ENCODE measurements around the gene SNRNP27.

The SNRNP27 gene

GRCh38 chr2:69917852-69918251 is 24.1 kb downstream of the SNRNP27 start:
- no peak for DNase-seq

DNA sequence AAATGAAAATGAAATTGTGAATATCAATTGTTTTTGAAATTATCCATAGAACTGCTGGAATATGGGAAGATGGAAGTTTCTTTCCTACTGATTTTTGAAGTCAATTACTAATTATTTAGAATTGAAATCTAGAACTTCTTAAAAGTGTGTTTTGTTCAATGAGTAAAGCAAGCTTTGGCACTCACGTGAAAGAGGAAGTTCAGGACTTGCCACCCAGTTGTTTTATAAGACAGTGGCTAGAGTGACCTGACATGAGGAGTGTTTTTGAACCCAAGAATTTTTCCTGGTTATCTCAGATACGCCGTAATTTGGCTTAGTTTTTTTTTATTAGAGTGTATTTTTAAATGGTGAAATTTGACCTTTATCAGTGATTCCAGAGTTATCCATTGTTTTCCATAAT is 24.6 kb downstream of the SNRNP27 start:
- DNase-seq, result no peak

DNA sequence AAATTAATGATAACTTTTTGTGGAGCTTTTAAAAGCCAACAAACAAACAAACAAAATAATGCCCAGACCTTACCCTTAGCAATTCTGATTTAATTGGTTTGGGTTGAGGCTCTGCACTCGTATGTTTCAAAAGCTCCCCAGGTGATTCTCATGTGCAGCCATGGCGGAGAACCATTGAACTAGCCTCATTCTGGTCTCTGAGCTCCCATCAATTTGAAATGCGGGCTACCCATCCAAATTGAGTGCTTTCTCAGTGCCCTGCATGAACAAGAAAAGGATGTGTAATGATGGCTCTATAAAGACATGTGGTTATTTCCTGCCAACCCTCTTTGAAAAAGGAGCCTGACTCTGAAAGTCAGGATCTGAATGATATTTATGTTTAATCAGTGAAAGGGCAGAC is 29.4 kb downstream of the SNRNP27 start:
- DNase-seq, result no peak

DNA sequence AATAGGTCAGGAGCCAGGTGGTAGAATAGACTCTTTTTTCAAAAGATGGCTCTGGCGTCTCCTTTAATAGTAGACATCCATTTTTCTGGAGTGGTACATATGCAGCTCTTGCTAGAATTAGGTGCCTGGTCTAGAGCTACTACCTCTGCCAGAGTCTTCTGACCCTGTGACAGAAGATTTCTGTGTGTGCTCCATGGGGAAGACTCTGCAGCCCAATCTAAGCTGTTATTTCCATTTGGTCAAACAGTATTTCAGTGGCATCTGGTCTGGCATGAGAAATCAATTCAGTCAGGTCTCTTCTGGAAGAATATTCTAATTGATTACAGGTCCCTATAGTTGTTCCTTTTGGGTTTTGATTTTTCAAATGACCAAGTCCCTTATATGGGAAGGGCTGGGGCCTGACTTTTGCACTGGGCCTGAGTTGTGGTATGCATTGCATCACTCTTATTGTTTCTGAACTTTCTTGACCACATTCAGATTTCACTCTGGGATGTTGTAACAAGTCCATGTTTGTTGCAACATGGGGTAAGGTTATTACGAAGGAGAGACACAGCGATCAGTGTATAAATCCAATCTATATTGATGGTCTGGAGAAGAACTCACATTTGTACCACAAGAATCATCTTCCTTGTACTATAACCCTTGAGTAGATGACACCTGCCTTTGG is 33.2 kb downstream of the SNRNP27 start:
- no peak for DNase-seq

DNA sequence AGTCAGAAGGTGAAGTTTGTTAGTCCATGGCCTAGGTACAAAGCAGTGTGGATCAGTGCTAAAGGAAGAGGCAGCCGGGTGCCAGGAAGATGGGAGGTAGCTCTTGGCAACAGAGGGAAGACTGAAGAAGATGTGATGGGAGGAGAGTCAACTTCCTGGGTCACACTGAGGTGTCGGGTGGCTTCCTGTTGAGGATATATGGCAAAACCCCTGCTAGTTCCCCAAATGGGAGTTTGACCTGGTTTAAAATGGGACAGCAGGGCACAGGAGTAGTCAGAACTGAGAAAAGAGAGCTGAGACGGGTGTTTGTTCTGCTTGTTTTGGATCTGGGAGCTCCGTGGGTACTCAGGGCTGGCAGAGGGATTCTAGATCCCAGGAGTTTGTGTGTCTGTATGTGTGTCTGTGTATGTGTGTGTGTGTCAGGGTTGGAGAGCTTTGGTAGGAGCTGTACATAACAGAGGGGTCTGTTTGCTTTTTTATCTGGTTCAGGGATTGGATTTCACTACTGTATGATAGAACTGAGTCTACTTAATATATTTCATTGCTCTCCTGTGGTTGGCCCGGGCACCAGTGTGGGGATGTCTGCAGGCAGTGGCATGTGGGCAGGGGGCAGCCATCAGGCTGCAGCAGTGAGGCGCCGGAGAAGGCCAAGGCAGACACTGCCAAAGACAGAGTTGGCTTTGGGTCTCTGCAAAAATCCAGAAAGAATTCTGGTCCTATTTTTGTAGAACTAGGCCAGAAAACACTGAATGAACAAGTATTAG is 38.3 kb downstream of the SNRNP27 start:
- no peak for DNase-seq

DNA sequence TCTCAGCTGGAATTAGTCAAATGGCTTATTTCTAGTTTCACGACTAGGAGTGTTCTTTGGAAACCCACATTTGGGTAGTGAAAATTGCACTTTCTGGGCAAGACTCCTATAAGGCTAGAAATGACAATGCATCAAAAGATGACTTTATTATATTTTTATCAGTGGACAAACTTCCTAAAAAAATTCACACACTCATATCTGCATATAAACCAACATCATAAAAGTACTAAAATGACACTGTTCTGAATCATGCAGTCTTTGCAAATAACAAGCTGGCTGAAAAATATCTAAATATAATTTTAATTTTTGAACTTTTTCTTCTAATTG is 38.8 kb downstream of the SNRNP27 start:
- no peak for DNase-seq

DNA sequence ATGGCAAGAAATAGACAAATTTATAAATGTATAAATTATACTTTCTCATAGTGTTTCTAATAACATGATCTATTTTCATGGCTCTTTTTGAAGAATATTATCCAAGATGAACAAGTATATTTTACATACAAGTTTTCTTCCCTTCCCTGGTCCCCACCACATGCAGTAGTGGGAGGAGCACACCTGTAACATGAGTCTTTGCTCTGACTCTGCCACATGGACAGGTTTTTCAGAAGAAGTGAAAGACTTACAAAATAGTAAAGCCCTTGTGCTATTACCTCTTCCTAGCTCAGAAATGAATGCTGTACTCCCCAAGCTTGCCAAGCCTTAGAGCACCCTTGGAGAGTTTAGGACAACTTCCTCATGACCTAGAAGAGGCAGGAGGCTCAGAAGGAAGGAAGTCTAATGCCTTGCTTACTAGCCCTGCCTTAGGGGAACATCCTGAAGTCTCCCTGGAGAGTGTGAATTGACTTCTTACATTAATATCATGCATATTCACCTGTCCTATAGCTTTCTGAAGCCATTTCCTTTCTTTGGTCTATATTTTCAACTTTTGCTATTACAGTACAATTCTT is 39.6 kb downstream of the SNRNP27 start:
- DNase-seq, result no peak

- DNase-seq, result no peak
These were observed 40.3 kb downstream of the SNRNP27 start for GRCh38 chr2:69933839-69934613.

GRCh38 chr2:69934614-69934908 is 40.8 kb downstream of the SNRNP27 start:
- DNase-seq, result no peak

GRCh38 chr2:69935011-69935410 is 41.3 kb downstream of the SNRNP27 start:
- DNase-seq, result no peak

DNA sequence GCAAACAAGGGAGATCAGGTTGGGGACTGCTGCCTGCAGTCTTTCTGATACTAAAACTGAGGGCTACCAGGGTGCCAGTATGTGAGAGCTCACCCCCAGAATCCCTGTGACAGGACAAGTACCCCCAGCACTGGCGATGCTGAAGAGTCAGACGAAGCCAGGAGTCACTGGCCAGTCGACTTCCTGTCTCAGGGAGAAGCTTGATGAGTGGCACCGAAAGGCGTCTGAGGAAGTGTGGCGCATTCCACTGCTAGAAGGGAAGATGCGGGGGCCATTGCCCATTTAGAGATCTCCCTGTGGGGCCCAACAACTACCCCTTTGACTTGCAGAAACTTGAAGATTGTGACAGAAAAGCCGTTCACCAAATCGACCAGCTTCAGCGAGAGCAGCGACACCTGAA is 43.1 kb downstream of the SNRNP27 start:
- DNase-seq, result no peak

DNA sequence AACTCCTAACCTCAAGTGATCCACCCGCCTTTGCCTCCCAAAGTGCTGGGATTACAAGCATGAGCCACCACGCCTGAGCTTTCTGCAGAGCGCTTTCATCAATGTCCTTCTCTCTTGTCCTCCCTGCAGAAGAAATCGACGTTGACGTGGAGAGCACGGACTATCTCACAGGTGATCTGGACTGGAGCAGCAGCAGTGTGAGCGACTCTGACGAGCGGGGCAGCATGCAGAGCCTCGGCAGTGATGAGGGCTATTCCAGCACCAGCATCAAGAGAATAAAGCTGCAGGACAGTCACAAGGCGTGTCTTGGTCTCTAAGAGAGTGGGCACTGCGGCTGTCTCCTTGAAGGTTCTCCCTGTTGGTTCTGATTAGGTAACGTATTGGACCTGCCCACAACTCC is 44.2 kb downstream of the SNRNP27 start:
- no peak for DNase-seq

GRCh38 chr2:69939722-69940121 is 46.0 kb downstream of the SNRNP27 start:
- DNase-seq, result no peak

DNA sequence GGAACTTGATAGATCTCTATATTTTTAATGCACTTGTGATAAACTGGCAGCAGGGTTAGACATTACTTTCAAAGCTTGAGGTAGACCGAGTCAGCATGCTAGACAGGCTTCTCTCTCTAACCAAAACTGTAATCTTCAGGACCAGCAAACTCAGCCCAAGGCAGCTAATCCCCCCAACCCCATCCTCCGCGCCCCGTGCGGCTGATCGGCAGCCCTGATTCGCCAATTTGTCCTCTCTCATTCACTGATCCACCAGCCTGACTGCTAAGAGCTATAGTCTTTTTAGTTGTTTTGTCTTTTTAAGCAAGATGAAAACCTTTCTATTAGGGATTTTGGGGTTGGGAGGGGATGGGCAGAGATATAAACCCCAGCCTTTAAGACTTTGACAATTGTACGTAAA is 46.9 kb downstream of the SNRNP27 start:
- DNase-seq, result no peak

DNA sequence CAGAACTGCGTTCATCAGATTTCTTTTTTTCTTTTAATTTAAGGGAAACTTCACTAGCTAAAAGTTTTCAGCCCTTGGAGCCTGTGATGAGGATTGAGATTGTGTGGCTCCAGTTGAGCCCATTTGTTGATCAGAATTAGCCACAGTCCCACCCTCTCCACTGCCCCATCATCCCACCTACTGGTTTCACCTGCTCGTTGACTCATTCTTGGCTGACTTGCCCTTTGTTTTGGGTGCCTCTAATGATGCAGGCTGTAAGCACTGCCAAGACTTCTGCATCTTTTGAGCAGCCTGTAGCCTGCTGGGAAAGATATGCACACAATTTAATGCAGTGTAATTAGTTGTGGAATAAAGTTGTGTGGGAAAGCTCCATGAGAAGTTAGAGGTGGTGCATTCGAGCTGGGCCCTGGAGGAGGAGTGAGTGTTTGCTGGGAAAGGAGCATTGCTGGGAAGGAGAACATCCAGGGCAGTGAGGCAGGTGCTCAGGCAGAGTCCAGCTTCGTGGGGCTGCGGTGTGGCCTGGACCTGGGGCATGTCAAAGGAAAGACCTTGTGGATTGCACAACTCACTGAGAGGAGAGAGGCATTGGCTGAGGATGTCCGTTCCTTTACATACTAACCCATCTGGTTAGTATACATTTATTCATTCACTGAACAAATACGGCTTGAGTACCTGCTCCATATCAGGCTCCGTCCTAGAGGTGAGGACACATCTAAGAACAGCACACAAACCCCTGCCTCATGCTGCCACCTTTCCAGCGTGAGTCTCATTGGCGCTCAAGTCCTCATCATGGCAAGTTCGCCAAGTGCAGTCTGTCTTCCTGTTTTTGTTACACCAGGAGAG is 49.5 kb downstream of the SNRNP27 start:
- no peak for DNase-seq

DNA sequence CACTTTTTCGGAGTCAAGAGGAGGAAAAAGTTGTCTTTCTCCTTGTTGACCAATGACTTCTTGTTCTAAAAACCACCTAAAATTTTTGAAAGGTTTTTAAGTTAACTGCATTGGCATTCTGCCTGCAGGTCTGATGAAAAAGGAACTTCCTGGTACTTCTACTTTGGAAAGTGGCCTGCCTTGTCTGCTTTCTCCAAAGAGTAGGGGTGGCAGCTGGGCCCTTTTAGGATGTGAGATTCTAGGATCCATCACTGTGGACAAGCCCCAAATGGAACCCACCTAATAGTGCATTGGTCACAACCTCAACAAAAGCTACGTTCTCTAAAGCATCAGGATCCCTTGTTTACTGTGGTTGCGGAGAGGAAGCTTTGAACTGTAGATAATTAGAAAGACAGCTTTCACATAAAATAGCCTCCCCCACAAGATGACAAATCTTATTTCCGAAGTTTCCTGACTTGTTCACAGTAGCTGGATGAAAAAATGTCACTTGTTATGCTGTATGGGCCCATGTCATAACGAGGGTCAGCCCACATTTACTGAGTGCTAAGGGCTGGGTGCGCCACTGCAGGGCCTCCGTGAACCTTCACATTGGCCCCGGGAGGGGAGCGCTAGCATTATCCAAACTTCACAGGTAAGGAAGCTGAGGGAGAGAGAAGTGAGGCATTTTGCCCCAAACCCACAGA is 50.2 kb downstream of the SNRNP27 start:
- no peak for DNase-seq

- DNase-seq, result no peak
These were observed 51.0 kb downstream of the SNRNP27 start for GRCh38 chr2:69944756-69945155.

- no peak for DNase-seq
These were observed 51.7 kb downstream of the SNRNP27 start for GRCh38 chr2:69945441-69945840.

DNA sequence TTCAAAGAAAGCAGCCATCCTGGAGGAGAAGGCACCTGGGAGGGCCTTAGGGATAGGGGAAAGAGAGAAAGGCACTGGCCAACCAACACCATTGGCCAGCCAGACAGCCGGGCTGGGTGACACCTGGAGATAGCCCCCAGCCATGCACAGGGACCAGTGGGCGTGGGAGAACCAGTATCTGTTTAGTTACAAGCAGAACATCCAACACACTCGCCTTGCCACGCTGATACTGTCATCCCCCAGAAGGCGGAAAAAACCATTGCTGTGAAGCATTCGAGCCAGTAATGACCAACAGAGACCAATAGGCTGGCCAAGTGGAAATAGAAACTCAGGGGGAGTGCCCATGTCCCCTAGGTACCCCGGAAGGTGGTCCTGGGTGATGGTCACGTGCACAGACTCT is 52.2 kb downstream of the SNRNP27 start:
- no peak for DNase-seq

DNA sequence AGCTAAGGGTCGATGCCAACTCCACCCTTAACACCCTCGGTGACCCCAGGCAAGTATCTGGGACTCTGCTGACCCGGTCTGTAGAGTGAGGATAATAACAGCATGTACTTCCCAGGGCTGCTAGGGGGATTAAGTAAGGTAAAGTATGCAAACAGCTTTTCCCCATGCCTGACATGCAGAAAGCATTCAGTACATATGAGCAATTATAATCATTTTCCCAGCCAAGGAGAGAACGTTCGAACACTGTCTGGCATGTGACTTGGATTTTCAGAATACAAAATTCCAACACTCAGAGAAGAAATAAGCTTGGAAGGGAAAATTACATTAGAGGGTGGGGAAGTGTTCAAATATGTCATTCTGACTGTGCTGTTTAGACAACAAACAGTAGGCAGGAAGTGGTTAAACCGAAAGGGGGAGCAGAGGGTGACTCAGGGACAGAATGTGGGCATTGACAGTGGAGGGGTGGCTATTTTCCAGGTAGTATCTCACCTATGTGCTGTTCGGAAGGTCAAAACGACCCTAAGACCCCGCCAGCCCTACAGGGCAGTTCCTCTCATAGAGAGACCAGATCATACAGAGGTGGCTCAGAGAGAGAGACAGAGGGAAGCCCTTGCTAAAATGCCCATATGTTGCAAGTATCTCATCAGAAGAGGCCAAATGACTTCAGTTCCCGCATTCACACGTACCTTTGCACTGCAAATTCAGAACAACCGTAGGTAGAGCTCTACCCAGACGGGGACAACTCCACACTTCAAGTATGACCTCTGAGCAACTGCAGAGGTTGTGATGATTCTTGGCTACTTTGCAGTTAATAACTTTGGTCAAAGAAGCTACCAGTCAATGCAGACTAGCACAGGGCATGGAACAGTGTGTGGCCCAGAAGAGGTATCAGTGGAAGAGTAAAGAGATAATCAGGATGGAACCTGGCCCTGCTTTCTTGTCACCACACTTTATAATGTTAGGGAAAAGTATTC is 52.9 kb downstream of the SNRNP27 start:
- no peak for DNase-seq

GRCh38 chr2:69947325-69947931 is 53.7 kb downstream of the SNRNP27 start:
- no peak for DNase-seq

All from NCI-H1092 (cell line).